HepG2 (cell line): Measurements from ENCODE around the gene TUG1. TPM values are rescaled to one million over a fixed set of nuclear protein-coding genes. Genes with fewer than 3 reads are reported as not detected.

Experiments
- ARID4A ChIP-seq: sonication (generic); formaldehyde crosslinking; IDR thresholded peaks from 2 replicates; pipeline ENCODE4 v1.5.0; 2020; ENCODE audit warnings: mild to moderate bottlenecking, missing genetic modification reagents, borderline replicate concordance
- BATF2 ChIP-seq: sonication (generic); formaldehyde crosslinking; IDR thresholded peaks from 2 replicates; pipeline ENCODE4 v1.8.0; 2022; ENCODE audit warnings: mild to moderate bottlenecking, missing genetic modification reagents, moderate library complexity
- BRCA1 ChIP-seq: sonication (generic); formaldehyde crosslinking; IDR thresholded peaks from 2 replicates; pipeline ENCODE4 v1.4.0; 2020; ENCODE audit warnings: missing genetic modification reagents
- KAT2B ChIP-seq: fragments of 150-350 bp; IDR thresholded peaks from 2 replicates; pipeline ENCODE4 v1.6.1; 2014; ENCODE audit warnings: low read depth, low read length, borderline replicate concordance
- PCBP2 ChIP-seq: fragments of 200-400 bp; formaldehyde crosslinking; optimal IDR thresholded peaks from 2 replicates; pipeline ENCODE3; 2018; ENCODE audit warnings: low read length, low read depth; ENCODE audit not compliant: poor library complexity, severe bottlenecking
- PLSCR1 ChIP-seq: sonication (generic); formaldehyde crosslinking; IDR thresholded peaks from 2 replicates; pipeline ENCODE4 v1.5.0; 2020; ENCODE audit warnings: missing genetic modification reagents, mild to moderate bottlenecking, borderline replicate concordance
- ZBTB40 ChIP-seq, 2 experiments: fragments of 450-650 bp in 1 of 2; sonication (generic) in 1 of 2; formaldehyde crosslinking in 1 of 2; IDR thresholded peaks; 2 replicates each; pipeline versions ENCODE4 v1.6.1 to v1.8.0; 2016 to 2022; ENCODE audit warnings: antibody characterized with exemption in 1 of 2, mild to moderate bottlenecking in 1 of 2, missing genetic modification reagents in 1 of 2
- ZNF224 ChIP-seq: sonication (generic); formaldehyde crosslinking; IDR thresholded peaks from 2 replicates; pipeline ENCODE4 v1.5.0; 2020; ENCODE audit warnings: mild to moderate bottlenecking, missing genetic modification reagents
- polyA plus RNA-seq, 8 experiments: library from polyadenylated mRNA; depleted of rRNA in 3 of 8; stranded (reverse) in 7 of 8; unstranded in 1 of 8; fragments of >200 nt; fragmentation: Illumina TruSeq in 4 of 8; extraction: Trizol in 4 of 8; gene quantifications; 2 replicates each; pipeline versions ENCODE4 v1.2.1 to v1.2.3, GENCODE V29; 2011 to 2016; ENCODE audit warnings: low read depth in 4 of 8, missing spikeins in 1 of 8, mixed read lengths in 1 of 8; ENCODE audit not compliant: insufficient read depth in 1 of 8
- total RNA-seq, 5 experiments: library from RNA; depleted of rRNA; stranded (reverse); fragments of >200 nt; fragmentation: Illumina TruSeq; extraction: Trizol; gene quantifications; 2 replicates each; pipeline ENCODE4 v1.2.3, GENCODE V29; 2016; ENCODE audit warnings: low read depth in 1 of 5

TUG1 gene
- total and polyA plus RNA-seq, 2 of the 13 experiments (the other 11 are each of a cell fraction or from before 2014, with no cell fraction given): 35.2 to 122 TPM

GRCh38 chr22:30968015-30968923 lies 796 bp upstream of the TUG1 start, which contains the start of gene MORC2 (continued):
- TF ChIP-seq ZBTB40 (IDR thresholded peaks at IDR 0.05) (no peak), ZBTB40 (CRISPR knock-in tag; IDR thresholded peaks at IDR 0.05) (no peak), ARID4A (CRISPR knock-in tag) (peak; percentile 18; the same call in 1 of the 2 replicates), BATF2 (CRISPR knock-in tag) (peak; percentile 17; the same call in 1 of the 2 replicates), BRCA1 (CRISPR knock-in tag) (no peak), PCBP2 (no peak), KAT2B (no peak), PLSCR1 (peak; percentile 83; the same call in 1 of the 2 replicates), ZNF224 (CRISPR knock-in tag) (0 out of 2 replicates have a peak, but pooled peaks have one; percentile 39)
